Stimulated activated CD8-positive, alpha-beta memory T cell treated with anti-CD3 and anti-CD28 coated beads, Interleukin-7, amount 100 ng/mL, for 48 hours (primary cell): ENCODE measurements around the gene SBNO1.
"Not testable (repeated sequence)": the region's sequence is repeated elsewhere in the genome, so short reads cannot be mapped to it uniquely, and the experiment has no call there.

Experiments
- DNase-seq, 2 donors: peaks; one replicate each; pipeline ENCODE4 v3.0.0-alpha.2; 2020; ENCODE audit warnings: low read depth in 1 of 2; ENCODE audit errors: extremely low read depth in 1 of 2

Gene SBNO1

DNA sequence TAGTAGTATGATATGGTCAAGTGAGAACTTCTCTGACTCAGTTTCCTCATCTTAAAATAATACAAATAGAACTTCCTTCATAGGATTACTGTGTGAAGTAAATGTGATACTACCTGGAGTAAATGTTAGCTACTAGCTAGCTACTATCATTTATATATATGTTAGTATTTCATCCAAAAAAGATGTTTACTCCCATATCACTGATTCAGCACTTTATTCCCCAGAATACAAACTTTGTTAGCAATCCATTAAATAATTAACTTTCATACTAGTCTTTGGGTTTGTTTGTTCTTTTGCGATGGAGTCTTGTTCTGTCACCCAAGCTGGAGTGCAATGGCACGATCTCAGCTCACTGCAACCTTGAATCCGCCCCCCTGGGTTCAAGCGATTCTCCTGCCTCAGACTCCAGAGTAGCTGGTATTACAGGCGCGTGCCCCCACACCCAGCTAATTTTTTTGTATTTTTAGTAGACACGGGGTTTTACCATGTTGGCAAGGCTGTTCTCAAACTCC is 8.4 kb downstream of the SBNO1 start:
- DNase-seq: no peak

DNA sequence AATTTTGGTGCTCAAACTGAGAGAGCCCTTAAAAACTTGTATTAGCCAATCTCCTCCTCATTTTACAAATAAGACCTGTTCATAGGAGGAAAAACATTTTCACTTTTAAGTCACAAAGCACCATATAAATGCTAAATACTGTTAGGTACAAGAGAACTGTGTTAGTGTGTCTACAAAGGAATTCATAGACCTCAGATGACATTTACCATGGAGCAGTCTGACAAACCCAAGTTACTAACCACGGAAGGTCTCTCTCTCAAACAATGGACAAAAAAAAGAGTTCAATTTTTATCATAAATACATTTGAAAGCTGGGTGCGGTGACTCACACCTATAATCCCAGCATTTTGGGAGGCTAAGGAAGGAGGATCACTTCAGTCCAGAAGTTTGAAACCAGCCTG is 10.0 kb downstream of the SBNO1 start:
- DNase-seq: no peak

DNA sequence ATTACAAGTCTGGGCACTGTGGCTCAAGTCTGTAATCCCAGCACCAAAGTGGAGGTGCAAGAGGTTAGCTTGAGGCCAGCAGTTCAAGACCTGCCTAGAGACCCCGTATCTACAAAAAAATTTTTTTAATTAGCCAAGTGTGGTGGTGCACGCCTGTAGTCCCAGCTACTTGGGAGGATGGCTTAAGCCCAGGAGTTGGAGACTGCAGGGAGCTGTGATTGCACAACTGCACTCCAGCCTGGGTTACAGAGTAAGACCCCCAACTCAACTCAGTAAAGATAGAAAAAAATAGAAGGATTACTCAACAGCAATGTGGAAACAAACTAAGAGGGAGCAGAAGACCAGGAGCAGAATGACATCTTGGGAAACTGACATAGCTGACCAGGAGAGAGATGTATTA is 13.3 kb downstream of the SBNO1 start:
- no peak for DNase-seq

DNA sequence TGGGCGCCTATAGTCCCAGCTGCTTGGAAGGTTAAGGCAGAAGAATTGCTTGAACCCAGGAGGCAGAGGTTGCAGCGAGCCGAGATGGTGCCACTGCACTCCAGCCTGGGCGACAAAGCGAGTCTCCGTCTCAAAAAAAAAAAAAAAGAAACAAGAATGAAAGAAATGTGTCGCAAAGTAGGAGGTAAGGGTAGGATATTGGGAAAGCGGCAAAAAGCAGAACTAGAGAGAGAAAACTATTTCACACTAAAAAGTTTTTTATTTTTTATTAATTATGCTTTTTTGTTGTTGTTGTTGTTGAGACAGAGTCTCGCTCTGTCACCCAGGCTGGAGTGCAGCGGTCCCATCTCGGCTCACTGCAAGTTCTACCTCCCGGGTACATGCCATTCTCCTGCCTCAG is 17.7 kb downstream of the SBNO1 start:
- DNase-seq: no peak

DNA sequence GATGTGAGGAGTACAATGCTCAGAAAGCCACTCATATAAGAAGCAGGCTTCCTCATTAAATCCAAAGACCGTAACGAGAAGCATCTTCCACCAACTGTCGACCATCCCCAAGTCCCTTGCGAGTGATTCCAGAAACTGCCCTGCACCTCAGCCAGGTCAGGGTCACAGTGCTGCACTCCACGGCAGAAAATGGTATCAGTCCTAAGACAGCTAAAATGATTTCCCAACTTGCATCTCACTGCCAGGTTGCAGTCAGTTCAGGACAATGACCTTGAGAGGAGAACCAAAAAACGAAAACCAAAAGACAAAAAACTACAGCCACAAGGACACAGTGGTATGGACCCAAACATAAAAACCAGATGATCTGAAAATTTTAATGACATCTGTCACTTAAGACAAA is 20.6 kb downstream of the SBNO1 start:
- DNase-seq: no peak

DNA sequence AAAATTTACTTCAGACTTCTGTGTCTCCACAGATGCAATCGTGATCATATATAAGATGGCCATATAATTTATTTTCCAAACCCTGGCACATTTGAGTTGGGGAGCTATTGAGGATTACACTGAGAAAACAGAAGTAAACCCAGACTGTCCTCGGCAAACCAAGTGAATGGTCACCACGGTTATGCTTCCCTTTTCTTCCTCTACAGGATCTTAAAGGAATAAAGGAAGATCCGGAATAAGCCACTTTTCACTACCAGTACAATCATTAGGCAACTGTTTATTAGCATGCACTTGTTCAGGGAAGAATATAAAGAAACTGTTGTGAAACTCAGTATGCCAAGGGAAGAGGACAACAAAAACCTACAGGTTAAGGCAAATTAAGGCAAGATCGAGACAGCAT is 27.6 kb downstream of the SBNO1 start:
- DNase-seq: no peak

DNA sequence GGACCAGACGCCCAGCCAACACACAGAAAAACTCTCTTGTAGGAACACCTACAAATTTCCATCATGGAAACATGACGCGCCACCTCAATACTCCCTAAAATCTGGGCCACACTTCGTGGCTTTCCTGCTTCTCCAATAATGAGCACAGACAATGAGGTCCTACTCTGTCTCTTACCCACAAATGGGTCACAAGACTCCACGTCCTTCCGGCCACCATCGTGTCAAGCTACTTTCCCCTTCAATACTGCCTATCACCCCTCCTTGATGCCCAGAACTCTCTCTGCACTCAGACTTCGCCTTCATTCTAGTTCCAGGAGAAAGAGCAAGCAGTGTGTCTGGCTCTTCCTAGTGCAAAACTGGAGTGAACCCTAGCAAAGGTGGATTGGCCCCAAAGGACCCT is 28.1 kb downstream of the SBNO1 start:
- DNase-seq: no peak

DNA sequence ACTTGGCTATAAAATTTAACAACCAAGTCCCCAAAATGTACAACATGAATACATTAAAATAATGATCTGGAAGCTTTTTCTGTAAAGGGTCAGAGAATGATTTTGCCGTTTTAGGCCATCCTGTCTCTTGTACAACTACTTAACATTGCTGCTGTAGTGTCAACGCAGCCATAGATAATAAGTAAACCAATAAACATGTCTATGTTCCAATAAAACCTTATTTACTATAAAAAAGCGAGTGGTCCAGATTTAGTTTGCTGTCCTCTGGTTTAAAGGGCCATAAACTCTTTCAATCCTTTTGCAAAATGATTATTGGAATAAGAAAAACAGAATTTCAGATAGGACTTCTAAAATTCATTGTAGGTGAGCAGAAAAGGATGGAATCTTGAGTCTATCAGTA is 29.2 kb downstream of the SBNO1 start:
- no peak for DNase-seq

DNA sequence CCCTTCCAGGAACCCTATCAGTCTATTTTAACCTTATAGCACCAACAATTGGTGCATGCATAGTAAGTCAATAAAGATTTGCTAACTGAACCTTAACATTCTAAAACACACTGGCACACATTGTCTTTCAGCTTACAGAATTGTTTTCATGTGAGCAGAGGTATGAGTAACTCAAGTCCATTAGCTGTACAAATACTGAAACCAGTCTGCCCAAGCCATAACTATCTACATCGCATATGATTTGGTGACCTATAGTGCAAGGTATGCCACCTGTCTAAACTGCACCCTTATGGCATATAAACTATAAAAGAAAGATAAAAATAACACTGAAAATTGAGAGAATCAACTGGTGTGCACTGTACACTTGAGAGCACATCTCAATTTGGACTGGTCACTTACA is 34.8 kb downstream of the SBNO1 start:
- DNase-seq: no peak

DNA sequence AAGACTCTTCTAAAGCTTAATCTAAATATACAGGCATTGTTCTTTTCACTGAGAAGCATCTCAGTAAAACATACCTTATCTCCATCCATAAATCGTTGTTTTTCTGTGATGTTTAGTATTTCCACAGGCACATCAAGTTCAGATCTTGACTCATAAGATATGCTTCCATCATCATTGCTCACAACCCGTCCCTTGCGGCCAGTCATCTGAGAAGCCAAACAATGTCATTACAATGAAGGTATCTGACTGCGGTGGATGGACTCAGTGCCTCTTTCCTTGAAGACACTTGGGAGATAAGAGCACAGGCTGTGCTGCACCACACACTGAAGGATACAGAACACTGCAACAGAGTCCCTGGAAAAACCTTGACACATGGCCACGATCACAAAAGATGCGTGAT is 44.8 kb downstream of the SBNO1 start:
- DNase-seq: no peak

DNA sequence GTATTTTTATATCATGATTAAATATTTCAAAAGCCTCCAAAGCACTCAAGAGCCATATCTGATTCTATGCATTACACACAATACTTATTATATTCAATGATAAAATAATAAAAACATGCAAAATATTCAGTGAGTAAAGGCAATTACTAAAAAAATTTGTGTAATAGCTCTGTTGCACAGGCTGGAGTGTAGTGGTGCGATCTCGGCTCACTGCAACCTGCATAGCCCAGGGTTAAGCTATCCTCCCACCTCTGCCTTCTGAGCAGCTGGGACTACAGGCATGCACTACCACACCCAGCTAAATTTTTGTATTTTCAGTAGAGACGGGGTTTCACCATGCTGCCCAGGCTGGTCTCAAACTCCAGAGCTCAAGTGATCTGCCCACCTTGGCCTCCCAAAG is 45.4 kb downstream of the SBNO1 start:
- no peak for DNase-seq

DNA sequence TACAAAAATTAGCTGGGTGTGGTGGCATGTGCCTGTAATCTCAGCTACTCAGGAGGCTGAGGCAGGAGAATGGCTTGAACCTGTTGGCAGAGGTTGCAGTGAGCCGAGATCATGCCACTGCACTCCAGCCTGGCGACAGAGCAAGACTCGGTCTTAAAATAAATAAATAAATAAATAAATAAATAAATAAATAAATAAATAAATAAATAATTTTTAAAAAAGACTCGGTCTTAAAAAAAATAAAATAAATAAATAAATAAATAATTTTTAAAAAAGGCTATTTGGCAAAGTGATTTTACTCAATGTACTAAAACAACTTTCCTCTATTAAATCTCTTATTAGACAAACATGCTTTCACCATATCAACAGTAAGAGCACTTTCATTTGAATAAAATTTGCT is 51.6 kb downstream of the SBNO1 start:
- DNase-seq: not testable (repeated sequence)

DNA sequence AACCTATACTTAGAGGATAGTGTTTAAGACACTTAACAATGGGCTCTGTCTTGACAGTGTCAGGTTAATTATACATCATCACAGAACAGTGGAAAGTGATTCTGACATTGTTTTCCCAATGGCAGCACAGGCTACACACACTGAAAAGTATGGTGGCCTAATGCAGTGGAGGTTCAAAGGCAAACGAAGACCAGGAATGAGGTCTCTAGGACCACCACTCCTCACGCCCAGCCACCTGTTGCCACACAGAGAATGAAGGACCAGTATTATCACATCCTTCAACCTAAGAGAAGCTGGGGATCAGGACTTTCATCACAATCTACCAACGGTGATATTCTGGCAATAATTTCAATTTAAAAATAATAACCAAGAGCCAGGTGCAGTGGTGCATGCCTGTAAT is 58.4 kb downstream of the SBNO1 start:
- no peak for DNase-seq

DNA sequence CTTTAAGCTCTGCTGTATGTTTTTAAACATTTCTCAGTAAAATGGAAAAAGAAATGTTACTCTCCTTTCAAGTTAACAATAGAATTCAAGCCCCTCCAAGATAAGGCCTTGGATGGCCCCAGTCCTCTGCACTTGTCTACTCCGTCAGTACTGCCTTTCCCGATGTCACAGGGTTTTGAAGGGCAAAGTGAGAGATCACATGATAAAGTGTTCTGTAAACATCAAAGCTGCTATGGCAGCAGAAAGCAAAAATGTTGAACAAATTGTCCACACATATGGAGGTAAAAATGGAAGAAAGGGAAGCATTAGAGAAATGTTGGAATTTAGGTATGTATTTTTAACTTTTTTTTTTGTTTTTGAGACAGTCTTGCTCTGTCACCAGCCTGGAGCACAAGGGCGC is 59.5 kb downstream of the SBNO1 start:
- DNase-seq: no peak

DNA sequence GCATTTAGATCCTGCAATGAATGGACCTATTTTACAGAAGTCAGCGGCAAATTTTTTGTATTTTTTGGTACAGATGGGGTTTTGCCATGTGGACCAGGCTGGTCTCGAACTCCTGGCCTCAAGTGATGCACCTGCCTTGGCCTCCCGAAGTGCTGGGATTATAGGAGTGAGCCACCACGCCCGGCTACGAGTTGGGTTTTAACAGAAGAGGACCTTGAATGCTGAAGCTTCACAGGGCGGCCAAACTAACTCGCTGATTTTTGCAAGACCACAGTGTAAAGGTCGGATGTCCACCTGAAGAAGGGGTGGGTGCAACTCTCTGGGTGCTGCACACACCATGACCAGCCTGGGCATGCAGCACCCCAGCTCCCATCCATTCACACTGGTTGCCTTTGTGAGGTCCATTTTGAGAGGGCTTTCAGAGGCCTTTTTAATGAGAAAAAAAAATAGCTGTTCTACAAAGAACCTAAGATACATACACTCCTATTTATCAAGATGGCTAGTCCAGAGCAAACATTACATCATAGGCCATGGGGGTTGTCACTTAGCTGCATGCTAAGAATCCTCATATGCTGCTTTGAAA is 71.4 kb downstream of the SBNO1 start:
- no peak for DNase-seq

DNA sequence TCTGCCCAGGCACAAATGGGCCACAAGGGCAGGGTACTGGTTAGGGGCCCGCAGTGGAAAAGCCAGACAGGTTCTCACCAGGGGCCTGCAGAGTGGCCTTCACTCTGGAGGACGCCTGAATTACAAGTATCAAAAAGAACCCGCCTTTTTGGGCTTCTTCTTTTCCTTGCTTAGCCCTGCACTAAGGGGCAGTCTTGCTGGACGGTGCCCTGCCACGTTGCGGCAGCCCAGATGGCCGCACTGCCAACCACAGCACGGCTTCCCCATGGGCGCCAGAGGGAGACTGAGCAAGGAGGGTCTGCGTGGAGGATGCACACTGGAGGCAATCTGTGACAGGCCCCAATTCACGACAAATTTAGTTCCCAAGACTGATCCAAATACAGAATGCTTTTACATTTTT is 74.7 kb downstream of the SBNO1 start:
- no peak for DNase-seq

DNA sequence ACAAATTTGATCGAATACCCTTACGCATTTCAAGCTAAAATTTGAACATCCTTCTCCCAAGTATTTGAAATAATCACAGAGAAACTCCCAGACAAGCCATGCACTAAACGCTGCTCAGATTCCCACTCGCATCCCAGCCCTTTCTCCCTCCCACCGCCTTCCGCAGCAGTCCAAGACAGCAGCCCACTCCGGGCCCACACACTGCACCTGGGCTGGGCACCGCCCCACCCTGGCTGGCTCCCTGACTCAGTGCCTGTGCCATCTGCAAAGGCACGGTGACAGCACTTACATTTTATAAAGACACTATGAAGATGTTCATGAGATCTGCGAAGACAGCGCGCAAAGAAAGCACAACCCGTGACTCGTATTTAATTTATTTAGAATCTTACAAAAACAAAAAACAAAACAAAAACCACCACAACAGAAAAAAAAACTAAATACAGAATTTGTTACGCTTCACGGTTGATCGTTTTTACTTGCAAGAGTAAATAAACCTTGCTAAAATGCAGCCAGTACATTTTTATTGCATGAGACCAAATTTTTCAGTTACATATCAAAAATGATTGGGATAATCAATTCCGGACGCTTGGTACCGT is 75.8 kb downstream of the SBNO1 start:
- no peak for DNase-seq

DNA sequence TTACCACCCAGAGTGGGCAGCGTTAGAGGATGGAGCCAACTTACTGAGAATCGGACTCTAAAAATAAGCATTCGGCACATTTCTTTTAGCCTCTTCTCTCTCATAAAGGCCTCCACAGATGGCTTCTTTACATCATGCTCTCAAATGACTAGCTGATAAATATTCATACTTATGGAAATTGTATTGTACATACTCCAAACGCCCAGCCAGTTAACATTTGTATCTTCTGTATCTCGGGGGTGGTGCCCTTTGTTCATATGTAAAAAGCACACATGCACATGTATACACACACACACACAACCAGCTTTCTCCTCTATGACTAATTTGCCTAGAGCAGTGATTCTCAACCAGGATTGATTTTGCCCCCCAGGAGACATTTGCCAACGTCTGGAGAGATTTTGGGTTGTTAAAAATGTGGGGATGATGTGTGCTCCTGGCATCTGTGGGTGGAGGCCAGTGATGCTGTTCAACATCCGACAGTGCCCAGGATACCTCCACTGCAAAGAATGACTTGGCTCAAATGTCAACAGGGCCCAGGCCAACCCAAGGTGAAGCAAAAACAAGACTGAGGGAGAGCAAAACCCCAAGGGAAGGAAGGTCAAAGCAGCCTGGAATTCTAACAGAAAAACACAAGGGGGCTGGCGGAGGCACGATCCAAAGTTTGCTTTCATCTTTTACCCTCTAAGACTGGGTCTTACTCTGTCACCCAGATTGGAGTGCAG is 77.8 kb downstream of the SBNO1 start:
- no peak for DNase-seq

DNA sequence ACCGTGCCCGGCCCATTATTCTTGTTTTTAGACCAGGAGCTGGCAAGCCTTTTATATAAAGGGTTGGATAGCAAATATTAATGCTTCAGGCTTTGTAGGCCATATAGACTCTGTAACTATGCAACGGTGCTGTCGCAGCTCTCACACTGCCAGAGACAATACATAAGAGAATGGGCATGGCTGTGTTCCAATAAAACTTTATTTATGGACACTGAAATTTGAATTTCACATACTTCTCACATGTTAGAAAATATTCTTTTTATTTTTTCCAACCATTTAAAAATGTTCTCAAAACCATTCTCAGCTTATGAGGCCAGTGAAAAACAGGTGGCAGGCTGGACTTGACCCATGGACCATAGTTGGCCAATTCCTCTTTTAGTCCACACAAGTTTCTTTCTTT is 80.0 kb downstream of the SBNO1 start:
- no peak for DNase-seq

DNA sequence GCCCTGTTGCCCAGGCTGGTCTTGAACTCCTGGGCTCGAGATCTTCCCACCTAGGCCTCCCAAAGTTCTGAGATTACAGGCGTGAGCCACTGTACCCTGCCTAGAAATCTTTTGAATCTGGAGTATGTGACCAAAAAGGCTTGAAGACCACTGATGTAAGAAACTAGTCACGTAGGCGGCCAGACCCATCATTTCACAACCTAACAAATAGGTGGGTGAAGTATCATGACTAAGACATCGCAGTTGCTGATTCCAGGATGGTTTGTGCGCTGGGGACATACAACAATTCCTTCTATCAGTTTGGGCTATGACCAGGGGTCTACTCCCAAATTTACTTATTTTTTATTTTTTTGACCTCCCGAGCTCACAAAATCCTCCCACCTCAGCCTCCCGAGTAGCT is 81.2 kb downstream of the SBNO1 start:
- no peak for DNase-seq

DNA sequence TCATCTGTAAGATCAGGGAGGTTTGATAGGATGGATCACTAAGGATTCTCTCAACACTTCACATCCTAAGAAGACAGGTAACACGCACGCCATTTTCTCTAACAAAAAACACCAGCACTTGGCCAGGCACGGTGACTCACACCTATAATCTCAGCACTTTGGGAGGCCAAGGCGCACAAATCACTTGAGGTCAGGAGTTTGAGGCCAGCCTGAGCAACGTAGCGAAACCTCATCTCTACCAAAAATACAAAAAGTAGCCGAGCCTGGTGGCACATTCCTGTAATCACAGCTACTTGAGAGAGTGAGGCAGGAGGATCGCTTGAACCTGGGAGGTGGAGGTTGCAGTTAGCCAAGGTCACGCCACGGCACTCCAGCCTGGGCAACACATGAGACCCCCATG is 82.5 kb downstream of the SBNO1 start:
- no peak for DNase-seq

DNA sequence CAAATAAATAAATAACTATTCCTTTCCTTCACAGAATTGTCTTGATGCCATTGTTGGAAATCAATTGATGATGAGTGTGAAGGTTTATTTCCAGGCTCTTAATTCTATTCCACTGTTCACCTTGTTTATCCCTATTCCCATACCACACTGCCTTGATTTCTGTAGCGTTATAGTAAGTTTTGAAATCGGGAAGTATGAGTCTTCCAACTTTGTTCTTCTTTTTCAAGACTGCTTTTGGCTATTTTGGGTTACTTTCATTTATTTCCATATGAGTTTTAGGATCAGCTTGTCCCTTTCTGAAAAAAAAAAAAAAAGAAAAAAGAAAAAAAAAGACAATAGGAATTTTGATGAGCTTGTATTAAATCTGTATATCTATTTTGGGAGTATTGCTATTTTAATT is 83.7 kb downstream of the SBNO1 start:
- no peak for DNase-seq
